NCI-H2107 treated with DMSO at 0.1 percent for 48 hours (cell line): Measurements from ENCODE around the gene TP53AIP1.
"Not testable (repeated sequence)": the region's sequence is repeated elsewhere in the genome, so short reads cannot be mapped to it uniquely, and the experiment has no call there.

ENCODE experiments used
- DNase-seq: peaks from one replicate; lab custom pipeline; 2025; ENCODE audit not compliant: unreplicated experiment; lab: John Stamatoyannopoulos, UW

Gene TP53AIP1

GRCh38 chr11:128926437-128927107, 16.1 kb downstream of the TP53AIP1 start:
- DNase-seq, result no peak

- no peak for DNase-seq
Observed at GRCh38 chr11:128926000-128926399, 16.7 kb downstream of the TP53AIP1 start.

- no peak for DNase-seq
Observed at GRCh38 chr11:128925250-128925600, 17.4 kb downstream of the TP53AIP1 start.

GRCh38 chr11:128924510-128925249, 18.0 kb downstream of the TP53AIP1 start:
- DNase-seq, result no peak

- no peak for DNase-seq
Observed at GRCh38 chr11:128924104-128924503, 18.6 kb downstream of the TP53AIP1 start.

GRCh38 chr11:128921793-128922192, 20.9 kb downstream of the TP53AIP1 start:
- DNase-seq, result no peak

GRCh38 chr11:128920666-128921065, 22.0 kb downstream of the TP53AIP1 start:
- no peak for DNase-seq

- not testable (repeated sequence) for DNase-seq
Observed at GRCh38 chr11:128919635-128920034, 23.0 kb downstream of the TP53AIP1 start.

GRCh38 chr11:128919216-128919615, 23.5 kb downstream of the TP53AIP1 start:
- no peak for DNase-seq

GRCh38 chr11:128917144-128917724, 25.4 kb downstream of the TP53AIP1 start:
- DNase-seq, result no peak

- no peak for DNase-seq
Observed at GRCh38 chr11:128916681-128917080, 26.0 kb downstream of the TP53AIP1 start.

- no peak for DNase-seq
Observed at GRCh38 chr11:128916037-128916572, 26.6 kb downstream of the TP53AIP1 start.

- no peak for DNase-seq
Observed at GRCh38 chr11:128915149-128915521, 27.5 kb downstream of the TP53AIP1 start.

GRCh38 chr11:128914216-128915148, 28.2 kb downstream of the TP53AIP1 start:
- DNase-seq, result no peak

GRCh38 chr11:128913806-128914205, 28.9 kb downstream of the TP53AIP1 start:
- DNase-seq, result no peak

- DNase-seq, result no peak
Observed at GRCh38 chr11:128911701-128912100, 31.0 kb downstream of the TP53AIP1 start.

GRCh38 chr11:128911239-128911638, 31.4 kb downstream of the TP53AIP1 start:
- no peak for DNase-seq

- DNase-seq, result no peak
Observed at GRCh38 chr11:128910576-128910975, 32.1 kb downstream of the TP53AIP1 start.

- DNase-seq, result no peak
Observed at GRCh38 chr11:128909438-128910125, 33.1 kb downstream of the TP53AIP1 start.
